SK-N-SH (cell line): Measurements from ENCODE around the gene BRD4. TPM values are rescaled to one million over a fixed set of nuclear protein-coding genes. Genes with fewer than 3 reads are reported as not detected.

Source experiments
- CTCF ChIA-PET: fragments of 300-600, 350-600 bp; formaldehyde crosslinking; extraction: SDS; loops from one replicate; lab custom pipeline; 2021; lab: Yijun Ruan, JAX
- POLR2A ChIA-PET: fragments of 350-600 bp; sonication (Branson Sonifier 250); formaldehyde crosslinking; extraction: SDS; loops from one replicate; lab custom pipeline; 2020; ENCODE audit warnings: antibody characterized with exemption, inconsistent platforms; lab: Yijun Ruan, JAX
- DNase-seq: peaks from one replicate; pipeline ENCODE4 v3.0.0; 2012
- H2AFZ ChIP-seq: fragments of 200-600 bp; sonication (generic); 2 replicates; pipeline ENCODE4 v1.8.1; 2016; ENCODE audit warnings: antibody characterized with exemption, mild to moderate bottlenecking, low read depth
- H3F3A ChIP-seq: fragments of 200-600 bp; sonication (generic); replicated peaks from 2 replicates; pipeline ENCODE3; 2016; ENCODE audit warnings: antibody characterized with exemption, mild to moderate bottlenecking; ENCODE audit not compliant: insufficient read depth
- H3K27ac ChIP-seq, 2 experiments: fragments of 200-500 bp in 1 of 2; fragments of 200-600 bp in 1 of 2; sonication (Bioruptor generic) in 1 of 2; sonication (generic), shearing (Covaris generic) in 1 of 2; 2 replicates each; pipeline versions ENCODE4 v1.5.1 to v1.6.1; 2014 to 2016; ENCODE audit warnings: low read depth in 2 of 2, inconsistent platforms in 1 of 2, low read length in 1 of 2, mild to moderate bottlenecking in 1 of 2, mixed read lengths in 1 of 2
- H3K27me3 ChIP-seq: fragments of 200-600 bp; sonication (generic), shearing (Covaris generic); 2 replicates; pipeline ENCODE4 v1.6.1; 2016; ENCODE audit warnings: mixed run types; ENCODE audit not compliant: insufficient read depth
- H3K36me3 ChIP-seq, 2 experiments: fragments of 200-500 bp in 1 of 2; fragments of 200-600 bp in 1 of 2; sonication (Bioruptor generic) in 1 of 2; sonication (generic) in 1 of 2; replicated peaks in 1 of 2; 2 replicates each; pipeline versions ENCODE3 to v1.5.1; 2014 to 2016; ENCODE audit warnings: low read length in 1 of 2, mild to moderate bottlenecking in 1 of 2; ENCODE audit not compliant: insufficient read depth in 2 of 2, control insufficient read depth in 1 of 2
- H3K4me1 ChIP-seq, 2 experiments: fragments of 200-500 bp in 1 of 2; fragments of 200-600 bp in 1 of 2; sonication (Bioruptor generic) in 1 of 2; sonication (generic), shearing (Covaris generic) in 1 of 2; 2 replicates each; pipeline versions ENCODE4 v1.5.1 to v1.6.1; 2014 to 2016; ENCODE audit warnings: low read depth in 1 of 2, low read length in 1 of 2, mixed run types in 1 of 2; ENCODE audit not compliant: insufficient read depth in 2 of 2, control insufficient read depth in 1 of 2
- H3K4me2 ChIP-seq: fragments of 200-600 bp; sonication (generic), shearing (Covaris generic); 2 replicates; pipeline ENCODE4 v1.6.1; 2017; ENCODE audit warnings: mixed run types
- H3K4me3 ChIP-seq, 2 experiments: fragments of 200-500 bp in 1 of 2; fragments of 200-600 bp in 1 of 2; sonication (Bioruptor generic) in 1 of 2; sonication (generic), shearing (Covaris generic) in 1 of 2; 2 replicates each; pipeline versions ENCODE4 v1.5.1 to v1.8.1; 2014 to 2016; ENCODE audit warnings: low read depth in 2 of 2, inconsistent platforms in 1 of 2, low read length in 1 of 2, mild to moderate bottlenecking in 1 of 2, mixed read lengths in 1 of 2, moderate library complexity in 1 of 2
- H3K79me2 ChIP-seq: fragments of 200-600 bp; sonication (generic); 2 replicates; pipeline ENCODE4 v1.8.1; 2017; ENCODE audit warnings: mild to moderate bottlenecking; ENCODE audit not compliant: insufficient read depth
- H3K9ac ChIP-seq: fragments of 200-600 bp; sonication (generic); 2 replicates; pipeline ENCODE4 v1.6.1; 2017; ENCODE audit warnings: mixed run types
- H3K9me2 ChIP-seq: fragments of 200-600 bp; sonication (generic); 2 replicates; pipeline ENCODE4 v1.6.1; 2017; ENCODE audit warnings: mixed run types
- H3K9me3 ChIP-seq: fragments of 200-600 bp; sonication (generic); 2 replicates; pipeline ENCODE4 v1.6.1; 2017; ENCODE audit warnings: mixed run types, mild to moderate bottlenecking, moderate library complexity
- H4K20me1 ChIP-seq: fragments of 200-600 bp; sonication (generic); 2 replicates; pipeline ENCODE4 v1.6.1; 2017; ENCODE audit warnings: mild to moderate bottlenecking, mixed run types; ENCODE audit not compliant: insufficient read depth
- ELF1 ChIP-seq: IDR thresholded peaks from 2 replicates; pipeline ENCODE4 v1.4.0; 2012
- EP300 ChIP-seq, 2 experiments: IDR thresholded peaks; 2 replicates each; pipeline versions ENCODE4 v1.4.0 to v1.6.1; 2012; ENCODE audit warnings: borderline replicate concordance in 1 of 2, low read depth in 1 of 2, low read length in 1 of 2
- IRF3 ChIP-seq: fragments of 150-350 bp; IDR thresholded peaks from 2 replicates; pipeline ENCODE4 v1.6.1; 2016; ENCODE audit warnings: mild to moderate bottlenecking, low read depth, low read length
- JUND ChIP-seq: IDR thresholded peaks from 2 replicates; pipeline ENCODE4 v1.4.0; 2012
- MEF2A ChIP-seq: IDR thresholded peaks from 2 replicates; pipeline ENCODE4 v1.4.0; 2012; ENCODE audit warnings: low read depth, borderline replicate concordance
- RCOR1 ChIP-seq: fragments of 150-350 bp; IDR thresholded peaks from 2 replicates; pipeline ENCODE4 v1.6.1; 2017; ENCODE audit warnings: antibody characterized with exemption, low read length
- REST ChIP-seq: IDR thresholded peaks from 2 replicates; pipeline ENCODE4 v1.6.1; 2012; ENCODE audit warnings: mild to moderate bottlenecking, low read depth, low read length, moderate library complexity
- RFX5 ChIP-seq: IDR thresholded peaks from 2 replicates; pipeline ENCODE4 v1.6.1; 2012; ENCODE audit warnings: mild to moderate bottlenecking, improper control_type of control experiment, low read length
- RXRA ChIP-seq: IDR thresholded peaks from 2 replicates; pipeline ENCODE4 v1.4.0; 2012; ENCODE audit warnings: low read depth, mild to moderate bottlenecking, borderline replicate concordance
- SMC3 ChIP-seq: IDR thresholded peaks from 2 replicates; pipeline ENCODE4 v1.6.1; 2012; ENCODE audit warnings: low read depth, low read length, improper control_type of control experiment
- USF2 ChIP-seq: fragments of 150-350 bp; IDR thresholded peaks from 2 replicates; pipeline ENCODE4 v1.6.1; 2017; ENCODE audit warnings: antibody characterized with exemption, low read length, low read depth, borderline replicate concordance
- ZBTB33 ChIP-seq: IDR thresholded peaks from 2 replicates; pipeline ENCODE4 v1.4.0; 2012; ENCODE audit warnings: low read depth, borderline replicate concordance
- WGBS: methylation state at CpG from one replicate; pipeline ENCODE4 v1.1.6; 2017; ENCODE audit warnings: low lambda C conversion rate; 5-methylcytosine and 5-hydroxymethylcytosine counted together
- polyA plus RNA-seq, 3 experiments: library from polyadenylated mRNA; depleted of rRNA; stranded (reverse); fragments of >200 nt; gene quantifications; 2 replicates each; pipeline ENCODE4 v1.2.3, GENCODE V29; 2012

The BRD4 gene
- polyA plus RNA-seq, 1 of the 3 experiments (the other 2 are of a cell fraction), result 10.0 TPM

DNA sequence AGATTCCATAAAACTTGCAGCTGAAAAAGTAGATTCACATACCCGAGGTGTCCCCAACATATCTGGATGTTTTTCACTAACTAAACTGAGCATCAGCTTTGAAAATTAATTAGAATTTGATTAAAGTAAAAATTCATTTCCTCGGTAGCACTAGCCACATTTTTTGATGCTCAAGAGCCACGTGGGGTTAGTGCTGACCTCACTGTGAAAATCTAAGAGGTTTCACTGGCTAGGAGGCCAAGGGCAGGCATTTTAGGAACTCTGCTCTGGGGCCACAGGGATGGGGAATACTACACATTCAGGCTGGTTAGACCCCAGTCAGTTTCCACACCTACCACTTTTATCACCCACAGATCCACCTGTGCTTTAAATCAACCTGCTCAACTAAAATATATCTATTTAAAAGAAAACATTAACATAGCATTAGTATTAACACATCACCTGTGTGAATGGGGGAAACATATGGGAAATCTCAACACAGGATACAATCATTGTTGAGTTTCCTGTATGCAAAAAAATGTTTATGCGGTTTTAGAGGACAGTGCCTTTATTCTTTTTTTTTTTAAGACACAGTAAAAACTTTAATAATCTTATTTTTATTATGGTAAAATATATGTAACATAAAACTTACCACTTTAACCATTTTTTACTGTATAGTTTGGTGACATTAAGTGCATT lies 45.5 kb downstream of the BRD4 start:
- peak overlapping the region in 1 of 2 experiments; percentile 94; a peak in 1 of 4 replicates for H3K27ac ChIP-seq
- H3K9me2 ChIP-seq, result no peaks in the 10 kb centered on the region
- peaks cover 7% of the 10 kb centered on the region for H3F3A ChIP-seq
- no peak overlapping the region for H3K4me2 ChIP-seq
- no peaks in the 10 kb centered on the region for H3K27me3 ChIP-seq
- no peaks in the 10 kb centered on the region for H3K9me3 ChIP-seq
- 73% methylated on average over 4 of the region's 4 CpGs for WGBS
- TF ChIP-seq SMC3, result no peak
- TF ChIP-seq RCOR1, result no peak
- no peak for TF ChIP-seq REST
- TF ChIP-seq EP300 (IDR thresholded peaks at IDR 0.05; ENCODE audit: borderline replicate concordance in 1 of 2, low read depth in 1 of 2, low read length in 1 of 2), result no peak
- no peak for TF ChIP-seq RFX5
- no peak for DNase-seq
- H3K79me2 ChIP-seq, result peaks cover 100% of the 10 kb centered on the region
- H2AFZ ChIP-seq, result no peak overlapping the region
- H3K4me1 ChIP-seq, result peaks cover 78 to 93% of the 10 kb centered on the region in 2 experiments; a peak in 3 of 4 replicates
- H3K4me3 ChIP-seq, result no peak overlapping the region
- H3K9ac ChIP-seq, result no peak overlapping the region
- no peaks in the 10 kb centered on the region for H3K36me3 ChIP-seq
- H4K20me1 ChIP-seq, result peaks cover 100% of the 10 kb centered on the region
- ChIA-PET CTCF (interaction anchor here (1.6 kb wide), 1 partner anchor 65 kb away, joined by 3 read pairs; no protein-coding TSS in a partner anchor), POLR2A (no interaction called here)

- H3K27ac ChIP-seq, result peak overlapping the region in 1 of 2 experiments; percentile 41; a peak in 1 of 4 replicates
- 77% methylated on average over 11 of the region's 11 CpGs for WGBS
- POLR2A ChIA-PET, result no interaction called here
- H3K4me3 ChIP-seq, result no peak overlapping the region
- CTCF ChIA-PET, result no interaction called here
- H3K9me2 ChIP-seq, result no peaks in the 10 kb centered on the region
- H3K4me1 ChIP-seq, result peaks cover 78 to 93% of the 10 kb centered on the region in 2 experiments; a peak in 3 of 4 replicates
- no peak overlapping the region for H3K9ac ChIP-seq
- no peak overlapping the region for H2AFZ ChIP-seq
- H3K79me2 ChIP-seq, result peaks cover 100% of the 10 kb centered on the region
- no peak overlapping the region for H3K4me2 ChIP-seq
- no peak for DNase-seq
- no peaks in the 10 kb centered on the region for H3K27me3 ChIP-seq
- TF ChIP-seq ZBTB33 (no peak), RXRA (no peak), RCOR1 (no peak), IRF3 (no peak), JUND (no peak), ELF1 (no peak), MEF2A (no peak), USF2 (no peak)
- TF ChIP-seq, all 33 proteins: peak for 0
- Histone ChIP-seq H3F3A (peaks cover 3% of the 10 kb centered on the region), H3K36me3 (no peaks in the 10 kb centered on the region), H4K20me1 (peaks cover 100% of the 10 kb centered on the region), H3K9me3 (no peaks in the 10 kb centered on the region)
Observed at GRCh38 chr19:15285896-15286591, 46.3 kb downstream of the BRD4 start.
